GM18867 (cell line): ENCODE data around the gene KRT37.

Source experiments
- ATAC-seq: cut with Tn5 transposase; IDR thresholded peaks from one replicate; pipeline ENCODE4 v1.9.1; 2021; ENCODE audit warnings: mild to moderate bottlenecking, moderate library complexity; ENCODE audit not compliant: unreplicated experiment

Gene KRT37

GRCh38 chr17:41424111-41424635 lies at the start of gene KRT37:
Gene KRT37 (minus strand): TSS chr17:41424585. CDS start chr17:41424523, 62 bp downstream.
- ATAC-seq, result no peak

- no peak for ATAC-seq
Measured at GRCh38 chr17:41468346-41468745, 44.0 kb upstream of the KRT37 start.

- ATAC-seq, result no peak
Measured at GRCh38 chr17:41467561-41467960, 43.2 kb upstream of the KRT37 start.

- ATAC-seq, result no peak
Measured at GRCh38 chr17:41466988-41467387, 42.6 kb upstream of the KRT37 start, which contains the start of gene KRT32. Gene KRT32 (minus strand): TSS chr17:41467386. CDS start chr17:41467325, 61 bp downstream.

GRCh38 chr17:41464682-41465081 lies 40.3 kb upstream of the KRT37 start:
- ATAC-seq, result no peak

- ATAC-seq, result no peak
Measured at GRCh38 chr17:41464173-41464572, 39.8 kb upstream of the KRT37 start.

GRCh38 chr17:41463746-41464145 lies 39.4 kb upstream of the KRT37 start:
- no peak for ATAC-seq

GRCh38 chr17:41462705-41463104 lies 38.3 kb upstream of the KRT37 start:
- no peak for ATAC-seq

- ATAC-seq, result no peak
Measured at GRCh38 chr17:41457676-41458075, 33.3 kb upstream of the KRT37 start.

- no peak for ATAC-seq
Measured at GRCh38 chr17:41456204-41456603, 31.8 kb upstream of the KRT37 start.

GRCh38 chr17:41455236-41455635 lies 30.9 kb upstream of the KRT37 start:
- no peak for ATAC-seq

GRCh38 chr17:41453066-41453465 lies 28.7 kb upstream of the KRT37 start:
- ATAC-seq, result no peak

GRCh38 chr17:41452281-41452680 lies 27.9 kb upstream of the KRT37 start:
- no peak for ATAC-seq

- no peak for ATAC-seq
Measured at GRCh38 chr17:41451154-41451728, 26.9 kb upstream of the KRT37 start.

- ATAC-seq, result no peak
Measured at GRCh38 chr17:41449008-41449407, 24.6 kb upstream of the KRT37 start.

GRCh38 chr17:41448506-41448905 lies 24.1 kb upstream of the KRT37 start:
- no peak for ATAC-seq

GRCh38 chr17:41446806-41447205 lies 22.4 kb upstream of the KRT37 start:
- no peak for ATAC-seq

- no peak for ATAC-seq
Measured at GRCh38 chr17:41444640-41445039, 20.3 kb upstream of the KRT37 start.

GRCh38 chr17:41444186-41444585 lies 19.8 kb upstream of the KRT37 start:
- ATAC-seq, result no peak

GRCh38 chr17:41442739-41443138 lies 18.4 kb upstream of the KRT37 start:
- no peak for ATAC-seq

GRCh38 chr17:41440531-41441033 lies 16.2 kb upstream of the KRT37 start, which contains the start of gene KRT38:
Gene KRT38 (minus strand): TSS chr17:41440983. CDS start chr17:41440921, 62 bp downstream.
- no peak for ATAC-seq

GRCh38 chr17:41439375-41439774 lies 15.0 kb upstream of the KRT37 start:
- ATAC-seq, result no peak

- ATAC-seq, result no peak
Measured at GRCh38 chr17:41437769-41438168, 13.4 kb upstream of the KRT37 start.
